ENCODE measurements around the gene TBC1D16.
"Not testable (repeated sequence)": the region's sequence is repeated elsewhere in the genome, so short reads cannot be mapped to it uniquely, and the experiment has no call there.

The TBC1D16 gene

GRCh38 chr17:79901131-79901530 lies 134.5 kb downstream of the TBC1D16 start:
- TF ChIP-seq, protein P1, sequence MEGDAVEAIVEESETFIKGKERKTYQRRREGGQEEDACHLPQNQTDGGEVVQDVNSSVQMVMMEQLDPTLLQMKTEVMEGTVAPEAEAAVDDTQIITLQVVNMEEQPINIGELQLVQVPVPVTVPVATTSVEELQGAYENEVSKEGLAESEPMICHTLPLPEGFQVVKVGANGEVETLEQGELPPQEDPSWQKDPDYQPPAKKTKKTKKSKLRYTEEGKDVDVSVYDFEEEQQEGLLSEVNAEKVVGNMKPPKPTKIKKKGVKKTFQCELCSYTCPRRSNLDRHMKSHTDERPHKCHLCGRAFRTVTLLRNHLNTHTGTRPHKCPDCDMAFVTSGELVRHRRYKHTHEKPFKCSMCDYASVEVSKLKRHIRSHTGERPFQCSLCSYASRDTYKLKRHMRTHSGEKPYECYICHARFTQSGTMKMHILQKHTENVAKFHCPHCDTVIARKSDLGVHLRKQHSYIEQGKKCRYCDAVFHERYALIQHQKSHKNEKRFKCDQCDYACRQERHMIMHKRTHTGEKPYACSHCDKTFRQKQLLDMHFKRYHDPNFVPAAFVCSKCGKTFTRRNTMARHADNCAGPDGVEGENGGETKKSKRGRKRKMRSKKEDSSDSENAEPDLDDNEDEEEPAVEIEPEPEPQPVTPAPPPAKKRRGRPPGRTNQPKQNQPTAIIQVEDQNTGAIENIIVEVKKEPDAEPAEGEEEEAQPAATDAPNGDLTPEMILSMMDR (conservative IDR thresholded peaks at IDR 0.05), result no peak
- no peak overlapping the region for H3K27ac ChIP-seq

DNA sequence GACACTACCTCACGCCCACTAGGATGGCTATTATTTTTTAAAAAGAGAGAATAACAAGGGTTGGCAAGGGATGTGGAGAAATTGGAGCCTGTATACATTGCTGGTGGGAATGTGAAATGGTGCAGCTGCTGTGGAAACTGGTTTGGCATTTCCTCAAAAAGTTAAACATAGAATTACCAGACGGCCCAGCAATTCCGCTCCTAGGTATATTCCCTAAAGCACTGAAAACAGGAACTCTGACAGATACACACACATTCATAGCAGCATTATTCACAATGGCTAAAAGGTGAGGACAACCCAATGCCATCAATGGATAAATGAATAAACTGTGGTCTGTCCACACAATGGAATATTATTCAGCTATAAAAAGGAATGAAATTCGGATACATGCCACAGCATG lies 136.1 kb downstream of the TBC1D16 start:
- TF ChIP-seq, protein P1 (conservative IDR thresholded peaks at IDR 0.05), result no peak
- no peak overlapping the region for H3K27ac ChIP-seq

GRCh38 chr17:79897243-79898063 lies 138.2 kb downstream of the TBC1D16 start:
- peak overlapping the region; percentile 46 for H3K27ac ChIP-seq
- TF ChIP-seq, protein P1 (conservative IDR thresholded peaks at IDR 0.05), result 0 out of 2 replicates have a peak, but pooled peaks have one; percentile 24

- H3K27ac ChIP-seq, result not testable (repeated sequence)
Measured at GRCh38 chr17:79893457-79893856, 142.2 kb downstream of the TBC1D16 start.

DNA sequence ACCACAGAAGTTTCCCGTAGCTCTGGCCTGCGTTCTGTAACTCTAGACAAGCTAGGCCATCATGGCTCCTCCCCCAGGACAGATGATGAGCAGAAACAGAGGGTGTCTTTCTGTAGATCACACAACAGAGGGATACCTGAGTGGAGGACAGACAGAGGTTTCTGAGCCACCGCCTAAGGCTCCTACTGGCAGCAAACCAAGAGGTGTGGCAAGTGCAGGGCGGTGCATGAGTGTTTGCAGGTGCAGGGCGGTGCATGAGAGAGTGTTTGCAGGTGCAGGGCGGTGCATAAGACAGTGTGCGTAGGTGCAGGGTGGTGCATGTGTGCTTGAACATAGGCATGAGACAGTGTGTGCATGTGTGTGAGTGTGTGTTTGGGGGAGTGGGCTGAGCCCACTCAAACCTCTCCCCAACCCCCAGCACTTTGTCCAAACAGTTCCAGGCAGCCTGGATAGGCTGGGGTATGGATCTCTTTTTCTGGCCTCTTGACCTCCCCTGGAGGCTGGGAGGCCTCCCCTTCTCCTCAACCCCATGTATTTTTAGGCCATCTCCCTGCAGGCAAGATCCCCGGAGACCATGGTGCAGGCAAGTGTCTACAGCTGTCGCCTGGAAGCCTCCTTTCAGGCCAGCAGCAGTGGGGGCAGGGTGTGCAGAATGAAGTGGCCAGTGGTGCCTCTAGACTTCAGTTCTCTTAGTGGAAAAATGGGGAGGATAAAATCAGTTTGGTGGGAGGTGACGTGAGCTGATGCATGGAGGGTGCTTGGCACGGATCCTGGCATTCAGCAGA lies 143.0 kb downstream of the TBC1D16 start:
- TF ChIP-seq, protein P1 (conservative IDR thresholded peaks at IDR 0.05), result no peak
- H3K27ac ChIP-seq, result no peak overlapping the region

DNA sequence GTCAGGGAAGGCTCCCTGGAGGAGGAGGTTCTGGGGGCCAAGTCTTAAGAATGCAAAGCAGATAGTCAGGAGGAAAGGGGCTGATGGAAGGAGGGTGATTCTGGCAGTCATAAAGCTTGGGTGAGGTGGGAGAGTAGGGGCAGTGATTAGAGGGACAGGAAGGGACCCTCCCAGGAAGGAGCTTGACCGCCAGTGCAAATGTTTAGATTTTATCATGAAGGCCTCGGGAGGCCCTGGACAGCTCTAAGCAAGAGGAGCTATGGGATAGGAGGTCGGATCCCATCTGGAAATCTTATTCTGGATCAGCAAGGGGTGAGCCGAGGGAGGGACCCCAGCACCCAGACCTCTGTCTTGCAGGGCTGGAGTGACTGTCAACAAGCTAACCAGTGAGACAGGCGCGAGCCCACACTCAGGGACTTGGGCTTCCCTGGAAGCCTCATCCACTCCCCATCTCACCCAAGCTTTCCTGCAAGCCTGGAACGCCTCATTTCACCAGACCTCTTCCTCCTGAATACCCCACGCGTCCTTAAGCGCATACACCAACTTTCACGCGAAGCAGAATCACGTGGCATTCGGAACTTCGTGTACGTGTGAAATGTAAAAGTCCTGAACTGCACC lies 144.4 kb downstream of the TBC1D16 start:
- TF ChIP-seq, protein P1 (conservative IDR thresholded peaks at IDR 0.05), result no peak
- no peak overlapping the region for H3K27ac ChIP-seq

DNA sequence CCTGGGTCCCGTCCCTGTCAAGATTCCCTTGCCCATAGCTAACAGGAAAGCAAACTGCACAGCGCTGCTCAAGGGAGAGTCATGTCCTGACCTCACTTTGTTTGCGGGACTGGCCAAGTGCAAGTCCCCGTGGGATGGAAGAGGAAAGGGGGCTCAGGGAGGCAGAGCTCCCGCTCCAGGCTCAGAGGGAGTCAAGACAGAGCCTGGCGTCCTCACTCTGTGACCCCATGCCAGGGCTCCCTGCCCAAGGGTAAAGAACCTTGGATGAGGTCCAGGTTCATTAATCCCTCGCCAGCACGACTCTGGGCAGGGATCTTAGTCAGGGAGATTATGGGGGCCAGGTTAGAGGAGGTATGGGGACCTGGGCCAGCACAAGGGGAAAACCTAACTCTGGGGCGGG lies 145.0 kb downstream of the TBC1D16 start:
- TF ChIP-seq, protein P1 (conservative IDR thresholded peaks at IDR 0.05), result no peak

More for the DNA sequence above, 145.0 kb downstream of the TBC1D16 start:
- peak overlapping the region; percentile 4; the same call in 1 of the 2 replicates for H3K27ac ChIP-seq
